ENCODE measurements around the gene STRIP2.

STRIP2 gene

GRCh38 chr7:129431911-129432643 lies 2.2 kb upstream of the STRIP2 start:
- TF ChIP-seq HOXC10 (CRISPR knock-in tag; IDR thresholded peaks at IDR 0.05) (no peak), ZNF707 (tag by site-specific recombination; IDR thresholded peaks at IDR 0.05) (no peak), ZNF596 (tag by site-specific recombination; IDR thresholded peaks at IDR 0.05) (no peak), ZNF211 (tag by site-specific recombination; IDR thresholded peaks at IDR 0.05; ENCODE audit: low read depth) (no peak), SP7 (tag by site-specific recombination; IDR thresholded peaks at IDR 0.05) (no peak), ZFP41 (tag by site-specific recombination; IDR thresholded peaks at IDR 0.05; ENCODE audit: borderline replicate concordance) (no peak), INSM2 (tag by site-specific recombination; IDR thresholded peaks at IDR 0.05) (no peak), ZNF645 (tag by site-specific recombination; IDR thresholded peaks at IDR 0.05) (no peak), ZNF174 (tag by site-specific recombination; IDR thresholded peaks at IDR 0.05) (no peak), ZSCAN23 (tag by site-specific recombination; IDR thresholded peaks at IDR 0.05) (no peak)

GRCh38 chr7:129434675-129435318 lies 565 bp downstream of the STRIP2 start:
- H3K4me3 ChIP-seq (ENCODE audit: low read depth, low read length): peak overlapping the region; percentile 88
- TF ChIP-seq ZNF626 (tag by site-specific recombination; IDR thresholded peaks at IDR 0.05): no peak
- 0 out of 2 replicates have a peak, but pooled peaks have one; percentile 24 for TF ChIP-seq ZSCAN30 (tag by site-specific recombination; IDR thresholded peaks at IDR 0.05)
- no peak for TF ChIP-seq ZNF747 (tag by site-specific recombination; IDR thresholded peaks at IDR 0.05)
- TF ChIP-seq ZNF658 (tag by site-specific recombination; IDR thresholded peaks at IDR 0.05): no peak
- no peak for TF ChIP-seq ZNF16 (tag by site-specific recombination; IDR thresholded peaks at IDR 0.05; ENCODE audit: low read depth)
- TF ChIP-seq PRDM4 (tag by site-specific recombination; IDR thresholded peaks at IDR 0.05): no peak
- TF ChIP-seq ZNF645 (tag by site-specific recombination; IDR thresholded peaks at IDR 0.05): no peak
- no peak for TF ChIP-seq ZNF580 (tag by site-specific recombination; IDR thresholded peaks at IDR 0.05)
- TF ChIP-seq ZNF701 (tag by site-specific recombination; IDR thresholded peaks at IDR 0.05): no peak
- no peak for TF ChIP-seq ZNF513 (tag by site-specific recombination; IDR thresholded peaks at IDR 0.05)
- TF ChIP-seq ZBTB1 (tag by site-specific recombination; IDR thresholded peaks at IDR 0.05): no peak
- TF ChIP-seq ZNF514 (tag by site-specific recombination; IDR thresholded peaks at IDR 0.05): no peak
- no peak for TF ChIP-seq ZNF449 (tag by site-specific recombination; IDR thresholded peaks at IDR 0.05)
- no peak for TF ChIP-seq ZSCAN16 (tag by site-specific recombination; IDR thresholded peaks at IDR 0.05)

More at GRCh38 chr7:129431911-129432643, 2.2 kb upstream of the STRIP2 start:
- no peak overlapping the region for H3K27ac ChIP-seq (ENCODE audit: extremely low read depth, low read depth, low read length)
- H3K4me3 ChIP-seq (ENCODE audit: low read depth, low read length): no peak overlapping the region
- H3K4me1 ChIP-seq (ENCODE audit: control insufficient read depth, insufficient read depth, low read length): no peaks in the 10 kb centered on the region
- ChIA-PET POLR2A (interaction anchor here (0.7 kb wide), 1 partner anchor 31 kb away, joined by 3 read pairs; no protein-coding TSS in a partner anchor), CTCF (interaction anchor here (0.7 to 1.2 kb wide), 2 partner anchors 64 to 173 kb away, joined by 4 read pairs; no protein-coding TSS in a partner anchor)
- H3K36me3 ChIP-seq (ENCODE audit: control insufficient read depth in 2 of 2, insufficient read depth in 1 of 2, low read length in 2 of 2): no peaks in the 10 kb centered on the region
- H3K9me3 ChIP-seq (ENCODE audit: control insufficient read depth, insufficient read depth, low read depth, low read length): no peaks in the 10 kb centered on the region

More at GRCh38 chr7:129434675-129435318, 565 bp downstream of the STRIP2 start:
- ChIA-PET CTCF (interaction anchor here (0.5 to 1.8 kb wide), 7 partner anchors 37 to 216 kb away, joined by 3 to 7 read pairs (median 4); no protein-coding TSS in a partner anchor), POLR2A (interaction anchor here (0.6 to 1.7 kb wide), 10 partner anchors 8 to 517 kb away, joined by 3 to 7 read pairs (median 4); partner anchors contain the start of gene AHCYL2)
- Histone ChIP-seq H3K9me3 (ENCODE audit: control insufficient read depth, insufficient read depth, low read depth, low read length) (no peaks in the 10 kb centered on the region), H3K27ac (ENCODE audit: extremely low read depth, low read depth, low read length) (peak overlapping the region; percentile 49; the same call in 1 of the 2 replicates), H3K4me1 (ENCODE audit: control insufficient read depth, insufficient read depth, low read length) (no peaks in the 10 kb centered on the region), H3K36me3 (ENCODE audit: control insufficient read depth in 2 of 2, insufficient read depth in 1 of 2, low read length in 2 of 2) (peaks cover 0 to 1% of the 10 kb centered on the region in 2 experiments; a peak in 1 of 3 replicates)

All from HEK293 (cell line).